EL (cell line): ENCODE data around the gene TATDN2.

ENCODE experiments used
- DNase-seq: peaks from one replicate; pipeline ENCODE4 v3.0.0-alpha.2; 2016

Gene TATDN2

GRCh38 chr3:10320320-10320677 lies 72.0 kb downstream of the TATDN2 start:
- DNase-seq = no peak

GRCh38 chr3:10321630-10322351 lies 73.5 kb downstream of the TATDN2 start:
- DNase-seq = no peak

- peak; percentile 36 for DNase-seq
These were observed 74.1 kb downstream of the TATDN2 start for GRCh38 chr3:10322352-10322710.

GRCh38 chr3:10327592-10327991 lies 79.3 kb downstream of the TATDN2 start:
- DNase-seq = no peak

- DNase-seq = no peak
These were observed 80.3 kb downstream of the TATDN2 start for GRCh38 chr3:10328460-10329071.

- DNase-seq = no peak
These were observed 81.3 kb downstream of the TATDN2 start for GRCh38 chr3:10329495-10330015.

- DNase-seq = no peak
These were observed 82.1 kb downstream of the TATDN2 start for GRCh38 chr3:10330319-10330718.
